Uterus (tissue), 4 donors: ENCODE measurements around the gene ATP8B3. TPM values are rescaled to one million over a fixed set of nuclear protein-coding genes. Genes with fewer than 3 reads are reported as not detected.

Source experiments
- DNase-seq, 2 donors: peaks; one replicate each; pipeline ENCODE4 v3.0.0-alpha.2; 2019 to 2020
- H3K27ac ChIP-seq, 2 donors: fragments of 200-600 bp; sonication (generic); 1 replicate in 1 of 2; 2 replicates in 1 of 2; pipeline ENCODE4 v1.5.1; 2016 to 2018
- H3K27me3 ChIP-seq, 2 donors: fragments of 200-600 bp; sonication (generic); one replicate each; pipeline ENCODE4 v1.5.1; 2018 to 2019; ENCODE audit warnings: control low read depth in 1 of 2
- H3K36me3 ChIP-seq, 2 donors: fragments of 200-600 bp; sonication (generic); one replicate each; pipeline ENCODE4 v1.5.1; 2019; ENCODE audit warnings: control low read depth in 1 of 2
- H3K4me1 ChIP-seq, 2 donors: fragments of 200-600 bp; sonication (generic); one replicate each; pipeline ENCODE4 v1.5.1; 2018 to 2019; ENCODE audit warnings: control low read depth in 1 of 2
- H3K4me3 ChIP-seq, 2 donors: fragments of 200-600 bp; sonication (generic); 1 replicate in 1 of 2; 2 replicates in 1 of 2; pipeline ENCODE4 v1.5.1; 2018 to 2019; ENCODE audit warnings: mild to moderate bottlenecking in 1 of 2
- H3K9me3 ChIP-seq, 2 donors: fragments of 200-600 bp; sonication (generic); one replicate each; pipeline ENCODE4 v1.5.1; 2019; ENCODE audit warnings: control low read depth in 1 of 2
- CTCF ChIP-seq, 4 experiments: fragments of 200-600 bp in 2 of 4; fragments of 450-650 bp in 2 of 4; sonication (generic) in 2 of 4; IDR thresholded peaks; one replicate each; pipeline ENCODE4 v1.5.1; 2016 to 2019; ENCODE audit warnings: antibody characterized with exemption in 4 of 4, mild to moderate bottlenecking in 2 of 4, moderate library complexity in 1 of 4
- POLR2A ChIP-seq, 2 donors: fragments of 450-650 bp; IDR thresholded peaks; one replicate each; pipeline ENCODE4 v1.6.1; 2016; ENCODE audit warnings: antibody characterized with exemption in 2 of 2, mild to moderate bottlenecking in 1 of 2, moderate library complexity in 1 of 2
- intact Hi-C: fragments of 100-400 bp; cut with DNase I; formaldehyde crosslinking; loops from one replicate; pipeline ENCODE4 v1.15.1; 2023; ENCODE audit warnings: low total_unique reads
- total RNA-seq, 4 donors: library from RNA; depleted of rRNA in 3 of 4; stranded (reverse); fragments of >200 nt in 3 of 4; gene quantifications; one replicate each; pipeline versions ENCODE4 v1.1.0 to v1.2.4, GENCODE V29; 2014 to 2023
- donor health status: DM: yes; HTN: yes; CAD: no.

Gene ATP8B3
- total RNA-seq = 1 to 10 TPM in 3 of 4 donors, not detected in 1; 1.0 to 3.3 (median 1.7) TPM

GRCh38 chr19:1811942-1812425 is at the start of gene ATP8B3:
Gene ATP8B3, minus strand, starts transcription at chr19:1812276. Its CDS starts 540 bp downstream, at chr19:1811736.
- intact Hi-C loops = no loop called here
- peaks cover 0 to 16% of the 10 kb centered on the region in 2 donors for H3K4me1 ChIP-seq
- no peaks in the 10 kb centered on the region for H3K9me3 ChIP-seq
- no peaks in the 10 kb centered on the region for H3K27me3 ChIP-seq
- no peak for TF ChIP-seq POLR2A (IDR thresholded peaks at IDR 0.05)
- TF ChIP-seq CTCF (IDR thresholded peaks at IDR 0.05) = no peak
- DNase-seq = no peak
- H3K27ac ChIP-seq = peak within 1 kb of the TSS; percentile 74 to 77
- H3K4me3 ChIP-seq = peak within 1 kb of the TSS; percentile 26 to 39
- no peaks in the 10 kb centered on the region for H3K36me3 ChIP-seq

GRCh38 chr19:1861599-1862031 is 49.5 kb upstream of the ATP8B3 start:
- Histone ChIP-seq H3K4me3 (peak overlapping the region; percentile 50 to 68), H3K36me3 (no peaks in the 10 kb centered on the region), H3K4me1 (peaks cover 0 to 34% of the 10 kb centered on the region in 2 donors), H3K9me3 (no peaks in the 10 kb centered on the region), H3K27me3 (no peaks in the 10 kb centered on the region), H3K27ac (peak overlapping the region; percentile 27 to 83)
- TF ChIP-seq POLR2A (IDR thresholded peaks at IDR 0.05) (no peak), CTCF (IDR thresholded peaks at IDR 0.05) (no peak)
- no peak for DNase-seq
- intact Hi-C loops = no loop called here

- Histone ChIP-seq H3K4me3 (no peak overlapping the region), H3K27me3 (no peaks in the 10 kb centered on the region), H3K9me3 (no peaks in the 10 kb centered on the region), H3K27ac (peak overlapping the region; percentile 7 to 27), H3K4me1 (peaks cover 0 to 39% of the 10 kb centered on the region in 2 donors), H3K36me3 (no peaks in the 10 kb centered on the region)
- DNase-seq = no peak
- intact Hi-C loops = no loop called here
- TF ChIP-seq CTCF (IDR thresholded peaks at IDR 0.05) = no peak
- TF ChIP-seq POLR2A (IDR thresholded peaks at IDR 0.05) = no peak
These were observed 48.9 kb upstream of the ATP8B3 start for GRCh38 chr19:1860821-1861598.

GRCh38 chr19:1860042-1860775 is 48.1 kb upstream of the ATP8B3 start:
- intact Hi-C loops = no loop called here
- Histone ChIP-seq H3K9me3 (no peaks in the 10 kb centered on the region), H3K4me3 (no peak overlapping the region), H3K27ac (peak overlapping the region in 1 of 2 donors; percentile 13), H3K27me3 (no peaks in the 10 kb centered on the region), H3K36me3 (no peaks in the 10 kb centered on the region), H3K4me1 (peaks cover 0 to 42% of the 10 kb centered on the region in 2 donors)
- TF ChIP-seq CTCF (IDR thresholded peaks at IDR 0.05) (no peak), POLR2A (IDR thresholded peaks at IDR 0.05) (no peak)
- DNase-seq = peak; percentile 72 to 74
